PC-9 (cell line): ENCODE results near the gene SEZ6L.

Source experiments
- EZH2 ChIP-seq: fragments of 200-600 bp; sonication (generic); IDR thresholded peaks from 2 replicates; pipeline ENCODE4 v1.8.0; 2017; ENCODE audit warnings: antibody characterized with exemption, low read depth
- TF ChIP-seq, protein P1 (sequence below): fragments of 200-600 bp; sonication (generic); conservative IDR thresholded peaks from 2 replicates; pipeline ENCODE4 v1.6.1; 2017; ENCODE audit warnings: mixed run types, antibody characterized with exemption, mild to moderate bottlenecking, moderate library complexity

- TF ChIP-seq, protein P1, sequence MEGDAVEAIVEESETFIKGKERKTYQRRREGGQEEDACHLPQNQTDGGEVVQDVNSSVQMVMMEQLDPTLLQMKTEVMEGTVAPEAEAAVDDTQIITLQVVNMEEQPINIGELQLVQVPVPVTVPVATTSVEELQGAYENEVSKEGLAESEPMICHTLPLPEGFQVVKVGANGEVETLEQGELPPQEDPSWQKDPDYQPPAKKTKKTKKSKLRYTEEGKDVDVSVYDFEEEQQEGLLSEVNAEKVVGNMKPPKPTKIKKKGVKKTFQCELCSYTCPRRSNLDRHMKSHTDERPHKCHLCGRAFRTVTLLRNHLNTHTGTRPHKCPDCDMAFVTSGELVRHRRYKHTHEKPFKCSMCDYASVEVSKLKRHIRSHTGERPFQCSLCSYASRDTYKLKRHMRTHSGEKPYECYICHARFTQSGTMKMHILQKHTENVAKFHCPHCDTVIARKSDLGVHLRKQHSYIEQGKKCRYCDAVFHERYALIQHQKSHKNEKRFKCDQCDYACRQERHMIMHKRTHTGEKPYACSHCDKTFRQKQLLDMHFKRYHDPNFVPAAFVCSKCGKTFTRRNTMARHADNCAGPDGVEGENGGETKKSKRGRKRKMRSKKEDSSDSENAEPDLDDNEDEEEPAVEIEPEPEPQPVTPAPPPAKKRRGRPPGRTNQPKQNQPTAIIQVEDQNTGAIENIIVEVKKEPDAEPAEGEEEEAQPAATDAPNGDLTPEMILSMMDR, result no peak
- no peak for TF ChIP-seq EZH2
Observed at GRCh38 chr22:26401726-26402125, 232.5 kb downstream of the SEZ6L start.
